HG03039 (cell line): Measurements from ENCODE around the gene ZGLP1.
A peak's percentile ranks its signal among the peaks of the same experiment; 100 is the strongest.

ENCODE experiments used
- ATAC-seq: cut with Tn5 transposase; IDR thresholded peaks from one replicate; pipeline ENCODE4 v1.9.1; 2021; ENCODE audit warnings: mild to moderate bottlenecking, moderate library complexity; ENCODE audit not compliant: unreplicated experiment

The ZGLP1 gene

GRCh38 chr19:10295847-10296591, 13.6 kb downstream of the ZGLP1 start:
- ATAC-seq: no peak

- no peak for ATAC-seq
Observed at GRCh38 chr19:10295305-10295846, 14.2 kb downstream of the ZGLP1 start.

GRCh38 chr19:10294368-10294697, 15.3 kb downstream of the ZGLP1 start:
- ATAC-seq: no peak

- ATAC-seq: no peak
Observed at GRCh38 chr19:10293637-10294367, 15.8 kb downstream of the ZGLP1 start.

GRCh38 chr19:10292789-10293636, 16.6 kb downstream of the ZGLP1 start:
- ATAC-seq: no peak

GRCh38 chr19:10292206-10292788, 17.3 kb downstream of the ZGLP1 start:
- peak; percentile 40 for ATAC-seq

GRCh38 chr19:10291554-10292205, 17.9 kb downstream of the ZGLP1 start:
- no peak for ATAC-seq

GRCh38 chr19:10290876-10291553, 18.6 kb downstream of the ZGLP1 start:
- ATAC-seq: no peak

GRCh38 chr19:10290357-10290875, 19.2 kb downstream of the ZGLP1 start:
- ATAC-seq: no peak

GRCh38 chr19:10289836-10290356, 19.7 kb downstream of the ZGLP1 start, which contains the start of gene ICAM5:
ICAM5 (plus strand) TSS chr19:10289952; CDS start chr19:10290044, 92 bp downstream.
- no peak for ATAC-seq

GRCh38 chr19:10289167-10289835, 20.3 kb downstream of the ZGLP1 start:
- ATAC-seq: no peak

- ATAC-seq: no peak
Observed at GRCh38 chr19:10288662-10289166, 20.9 kb downstream of the ZGLP1 start.

GRCh38 chr19:10286803-10287737, 22.5 kb downstream of the ZGLP1 start, which contains the start of gene ICAM4:
ICAM4 (plus strand) TSS chr19:10286955; CDS start chr19:10287013, 58 bp downstream.
- no peak for ATAC-seq

- ATAC-seq: no peak
Observed at GRCh38 chr19:10285393-10285792, 24.2 kb downstream of the ZGLP1 start.

GRCh38 chr19:10284960-10285278, 24.7 kb downstream of the ZGLP1 start:
- ATAC-seq: no peak

GRCh38 chr19:10284065-10284959, 25.3 kb downstream of the ZGLP1 start:
- no peak for ATAC-seq
